H7 (cell line): ENCODE data around the gene AGMAT. TPM values are rescaled to one million over a fixed set of nuclear protein-coding genes. Genes with fewer than 3 reads are reported as not detected.
A peak's percentile ranks its signal among the peaks of the same experiment; 100 is the strongest.

Experiments
- DNase-seq: peaks from one replicate; pipeline ENCODE4 v3.0.0; 2012
- H3K27me3 ChIP-seq: 2 replicates; pipeline ENCODE4 v1.6.0; 2011; ENCODE audit warnings: mild to moderate bottlenecking, low read length; ENCODE audit not compliant: control insufficient read depth, insufficient read depth
- H3K36me3 ChIP-seq: replicated peaks from 2 replicates; pipeline ENCODE4 v1.5.1; 2011; ENCODE audit warnings: low read length; ENCODE audit not compliant: control insufficient read depth, insufficient read depth
- H3K4me3 ChIP-seq: 2 replicates; pipeline ENCODE4 v1.5.1; 2011; ENCODE audit warnings: low read depth, mild to moderate bottlenecking, control low read depth, low read length, moderate library complexity; ENCODE audit not compliant: insufficient read depth
- total RNA-seq: library from RNA; depleted of rRNA; stranded (reverse); fragments of >200 nt; shearing (Covaris generic); gene quantifications from 2 replicates; pipeline ENCODE4 v1.2.3, GENCODE V29; 2014

The AGMAT gene
- total RNA-seq, 1 experiment from 2014 or later = 6.9 TPM

DNA sequence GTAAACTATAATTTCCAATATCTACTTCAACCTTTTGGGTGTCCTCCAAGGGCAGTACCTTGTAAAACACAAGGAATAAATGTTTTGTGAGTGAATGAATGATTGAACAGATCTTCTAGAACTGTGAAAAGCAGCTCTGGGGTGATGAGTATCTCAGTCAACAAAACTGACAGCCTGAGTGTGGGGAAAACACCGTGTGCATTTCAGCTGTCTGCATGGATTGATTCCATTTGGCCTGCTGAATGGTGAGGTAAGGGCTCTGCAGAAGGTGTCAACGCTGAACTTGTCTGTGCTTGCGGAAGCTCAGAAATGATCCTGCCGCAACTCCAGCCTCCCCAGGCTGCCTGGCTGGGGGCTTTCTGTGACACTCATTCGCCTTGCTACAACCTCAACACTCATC, 7.4 kb upstream of the AGMAT start:
- DNase-seq = no peak
- H3K27me3 ChIP-seq = no peaks in the 10 kb centered on the region
- no peaks in the 10 kb centered on the region; the same call in 1 of the 2 replicates for H3K36me3 ChIP-seq
- no peak overlapping the region for H3K4me3 ChIP-seq

DNA sequence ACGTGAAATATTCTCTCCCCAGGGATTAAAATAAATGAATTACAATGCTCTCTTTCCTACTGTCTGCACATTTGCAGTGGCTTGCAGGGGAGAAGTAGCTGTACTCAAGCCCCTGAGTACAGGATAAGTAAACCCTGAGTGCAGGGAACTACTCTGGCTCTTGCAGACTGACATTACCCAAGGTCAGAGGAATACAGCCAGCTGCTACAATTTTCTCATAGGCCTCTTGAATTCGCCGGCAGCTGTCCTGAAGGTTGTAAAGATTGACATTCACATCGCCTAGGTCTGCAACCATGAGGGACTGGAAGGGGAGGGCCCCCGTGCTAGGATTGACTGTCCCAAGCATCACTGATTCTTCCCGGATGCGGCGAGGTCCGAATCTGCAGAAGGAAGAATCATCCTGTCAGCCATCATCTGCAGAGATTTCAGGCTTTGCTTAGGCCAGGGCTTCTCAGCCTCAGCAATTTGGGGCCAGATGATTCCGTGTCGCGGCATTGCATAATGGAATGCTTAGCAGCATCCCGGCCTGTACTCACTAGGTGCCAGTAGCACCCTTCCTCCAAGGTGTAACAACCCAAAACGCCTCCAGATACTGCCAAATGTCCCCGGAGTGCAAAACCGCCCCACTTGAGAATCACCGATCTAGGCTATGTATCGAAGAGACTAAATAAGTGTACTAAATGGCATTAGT, 1.7 kb downstream of the AGMAT start:
- DNase-seq = no peak
- no peak overlapping the region for H3K4me3 ChIP-seq
- peaks cover 2% of the 10 kb centered on the region; the same call in 1 of the 2 replicates for H3K27me3 ChIP-seq
- no peaks in the 10 kb centered on the region for H3K36me3 ChIP-seq

DNA sequence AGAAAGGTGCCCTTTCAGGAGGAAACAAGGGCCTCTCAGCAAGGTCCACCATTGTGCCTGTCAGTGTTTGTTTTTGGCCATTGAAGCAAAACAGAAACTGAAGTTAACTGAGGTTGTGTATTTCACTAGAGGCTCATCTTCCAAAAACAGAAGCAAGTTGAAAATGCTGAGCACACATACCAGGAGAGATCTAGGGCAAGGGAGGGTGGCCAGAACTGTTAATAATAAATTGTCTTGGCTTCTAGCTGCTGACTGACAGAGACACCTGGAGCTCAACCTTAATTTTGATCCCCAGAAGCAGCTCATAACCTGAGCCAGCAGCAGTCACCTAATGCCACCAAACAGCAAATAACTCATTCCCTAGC, 5.2 kb downstream of the AGMAT start:
- Histone ChIP-seq H3K27me3 (peaks cover 2% of the 10 kb centered on the region; the same call in 1 of the 2 replicates), H3K36me3 (no peaks in the 10 kb centered on the region), H3K4me3 (no peak overlapping the region)
- no peak for DNase-seq

DNA sequence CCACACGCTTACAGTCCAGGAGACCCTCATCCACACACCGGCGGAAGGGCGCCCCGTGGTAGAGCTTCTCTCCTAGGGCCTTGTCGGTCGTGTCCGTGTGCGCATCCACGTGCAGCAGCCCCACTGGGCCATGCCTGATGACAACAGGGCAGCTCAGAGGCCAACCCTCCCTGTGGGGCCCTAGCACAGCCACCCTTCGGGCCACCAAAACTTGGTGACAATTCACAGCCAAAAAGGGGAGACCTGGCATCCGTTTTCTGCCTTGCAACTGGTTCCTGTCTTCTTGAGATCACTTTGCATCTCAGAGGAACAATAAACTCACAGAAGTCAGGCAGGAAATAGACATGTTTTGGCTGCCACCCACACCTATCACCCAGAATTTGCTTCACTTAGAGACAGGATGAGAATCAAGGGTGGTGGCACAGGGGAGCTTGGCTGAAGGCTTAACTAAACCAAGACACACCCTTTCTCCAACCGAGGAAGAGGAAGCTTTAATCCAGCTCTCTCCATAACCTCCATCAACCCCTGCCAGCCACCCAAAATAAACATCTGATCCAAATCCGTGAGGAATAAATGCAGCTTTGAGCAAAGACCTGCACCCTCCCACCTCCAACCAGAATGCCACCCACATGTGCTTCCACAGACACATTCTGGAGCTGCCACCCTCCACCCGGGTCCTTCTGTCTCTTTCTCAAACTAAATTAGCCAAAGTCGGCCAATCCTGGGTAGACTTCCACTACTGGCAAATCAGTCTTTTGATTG, 5.7 kb downstream of the AGMAT start:
- H3K36me3 ChIP-seq = no peaks in the 10 kb centered on the region
- H3K4me3 ChIP-seq = no peak overlapping the region
- peak; percentile 25 for DNase-seq
- no peaks in the 10 kb centered on the region for H3K27me3 ChIP-seq

DNA sequence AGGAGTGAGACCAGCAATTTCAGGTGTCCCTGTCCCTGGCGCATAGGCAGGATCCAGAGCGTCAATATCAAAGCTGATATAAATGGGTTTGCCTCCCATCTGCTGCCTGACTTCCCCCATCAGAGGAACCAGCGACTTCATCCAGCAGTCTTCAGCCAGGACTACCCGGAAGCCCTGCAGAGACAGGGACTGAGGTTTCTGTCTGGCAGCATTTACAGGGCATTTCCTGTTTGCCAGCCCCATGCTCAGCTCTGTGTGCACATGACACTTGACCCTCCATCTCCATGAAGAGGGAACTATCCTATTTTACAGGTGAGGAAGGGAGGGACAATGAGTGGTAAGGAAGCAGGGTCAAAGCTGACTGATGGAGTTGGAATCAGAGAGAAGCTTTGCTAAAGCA, 7.2 kb downstream of the AGMAT start:
- no peak overlapping the region for H3K4me3 ChIP-seq
- H3K36me3 ChIP-seq = no peaks in the 10 kb centered on the region
- no peaks in the 10 kb centered on the region for H3K27me3 ChIP-seq
- no peak for DNase-seq

DNA sequence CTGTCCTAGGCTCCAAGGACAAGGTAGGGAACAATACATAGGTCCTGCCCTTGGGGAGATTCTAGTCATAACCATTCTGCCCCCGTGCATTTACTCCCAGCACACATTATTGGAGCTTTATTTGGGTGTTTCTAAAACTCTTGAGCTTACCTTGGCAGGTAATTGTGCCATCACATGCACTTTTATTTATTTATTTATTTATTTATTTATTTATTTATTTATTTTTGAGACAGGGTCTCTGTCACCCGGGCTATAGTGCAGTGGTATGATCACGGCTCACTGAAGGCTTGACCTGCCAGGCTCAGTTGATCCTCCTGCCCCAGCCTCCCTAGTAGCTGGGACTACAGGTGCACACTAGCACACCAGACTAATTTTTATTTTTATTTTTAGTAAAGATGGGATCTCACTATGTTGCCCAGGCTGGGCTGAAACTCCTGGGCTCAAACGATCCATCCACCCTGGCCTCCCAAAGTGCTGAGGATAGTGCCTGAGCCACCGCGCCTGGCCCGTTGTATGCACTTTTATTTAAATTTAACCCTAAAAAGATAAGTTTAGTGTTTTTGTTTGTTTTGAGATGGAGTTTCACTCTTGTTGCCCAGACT, 9.2 kb downstream of the AGMAT start:
- Histone ChIP-seq H3K27me3 (no peaks in the 10 kb centered on the region), H3K36me3 (no peaks in the 10 kb centered on the region; the same call in 1 of the 2 replicates), H3K4me3 (no peak overlapping the region)
- no peak for DNase-seq

DNA sequence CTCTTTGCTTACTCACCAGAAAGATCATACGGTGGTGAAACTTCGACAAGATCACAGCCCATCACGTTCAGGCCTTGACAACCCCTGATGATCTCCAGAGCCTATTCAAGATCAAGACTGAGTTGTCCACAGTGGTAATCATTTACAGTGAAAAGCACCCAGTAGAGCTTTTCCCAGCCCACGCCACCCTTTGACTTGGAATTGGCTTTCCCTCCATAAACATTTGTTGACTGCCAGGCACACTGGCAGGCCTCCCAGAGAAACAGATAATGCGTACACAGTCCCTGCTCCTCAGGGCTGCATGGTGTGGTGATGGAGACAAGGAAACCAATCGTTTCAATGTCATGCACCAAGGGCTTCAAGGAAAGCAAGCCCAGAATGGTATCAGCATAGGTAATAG, 10.1 kb downstream of the AGMAT start:
- H3K27me3 ChIP-seq = no peaks in the 10 kb centered on the region
- no peak overlapping the region for H3K4me3 ChIP-seq
- no peak for DNase-seq
- H3K36me3 ChIP-seq = peaks cover 3% of the 10 kb centered on the region

DNA sequence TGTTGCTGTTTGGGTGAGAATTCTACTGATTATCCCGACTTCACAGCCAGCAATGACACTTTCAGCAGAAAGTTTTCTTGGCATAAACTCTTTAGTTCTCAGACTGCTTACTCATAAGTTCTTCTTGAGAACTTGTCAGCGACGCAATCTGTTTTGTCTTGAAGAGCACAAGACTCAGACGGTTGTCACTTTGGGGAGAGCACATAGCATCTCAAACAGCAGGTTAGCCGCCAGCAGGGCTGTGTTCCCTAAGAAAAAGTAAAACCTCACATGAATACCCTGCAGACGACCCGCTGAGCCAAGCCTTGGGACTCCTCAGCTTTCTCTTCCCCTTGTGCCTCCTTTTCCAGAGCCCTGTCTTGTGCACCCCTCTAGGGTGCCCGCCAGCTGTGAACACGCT, 11.4 kb downstream of the AGMAT start:
- Histone ChIP-seq H3K27me3 (no peaks in the 10 kb centered on the region), H3K4me3 (no peak overlapping the region), H3K36me3 (peaks cover 6% of the 10 kb centered on the region)
- DNase-seq = no peak

DNA sequence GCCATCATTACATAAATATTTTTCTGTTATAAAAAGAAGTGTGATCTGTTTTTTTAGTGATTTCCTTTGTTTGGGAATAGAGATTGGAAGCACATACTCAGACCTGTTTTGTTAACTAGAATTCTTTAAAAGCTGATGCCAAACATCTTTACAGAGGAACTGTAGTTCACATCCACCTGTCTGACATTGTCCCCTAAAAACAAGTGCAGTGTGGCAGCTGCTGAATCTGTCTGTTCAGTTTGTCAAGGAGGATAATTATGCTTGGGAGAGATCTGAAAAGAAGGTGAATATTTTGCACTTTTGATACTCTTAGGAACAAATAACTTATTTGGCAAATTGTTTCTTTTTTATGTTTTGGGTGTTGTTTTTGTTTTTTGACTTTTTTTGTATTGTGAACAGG, 13.6 kb downstream of the AGMAT start:
- no peak overlapping the region for H3K4me3 ChIP-seq
- no peak for DNase-seq
- H3K36me3 ChIP-seq = peaks cover 20% of the 10 kb centered on the region
- H3K27me3 ChIP-seq = no peaks in the 10 kb centered on the region

DNA sequence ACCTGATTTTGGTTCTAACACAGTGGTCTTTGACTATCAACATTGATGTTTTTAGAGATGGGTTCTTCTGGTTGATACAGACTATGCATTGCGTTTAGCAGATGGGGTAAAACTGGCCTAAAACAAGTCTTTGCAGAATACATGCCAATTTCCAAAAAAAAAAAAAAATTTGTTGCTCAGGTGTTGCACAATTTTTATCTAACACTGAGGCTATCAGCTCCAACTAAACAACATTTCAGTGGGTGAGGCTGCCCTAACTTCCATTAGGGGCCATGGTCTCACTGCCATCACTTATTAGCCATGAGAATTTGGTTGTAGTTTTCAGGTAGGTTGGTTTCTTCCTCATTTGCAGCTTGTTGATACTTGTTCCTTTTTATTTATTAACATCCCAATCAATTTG, 14.0 kb downstream of the AGMAT start:
- H3K4me3 ChIP-seq = no peak overlapping the region
- peaks cover 24% of the 10 kb centered on the region for H3K36me3 ChIP-seq
- H3K27me3 ChIP-seq = no peaks in the 10 kb centered on the region
- DNase-seq = no peak

DNA sequence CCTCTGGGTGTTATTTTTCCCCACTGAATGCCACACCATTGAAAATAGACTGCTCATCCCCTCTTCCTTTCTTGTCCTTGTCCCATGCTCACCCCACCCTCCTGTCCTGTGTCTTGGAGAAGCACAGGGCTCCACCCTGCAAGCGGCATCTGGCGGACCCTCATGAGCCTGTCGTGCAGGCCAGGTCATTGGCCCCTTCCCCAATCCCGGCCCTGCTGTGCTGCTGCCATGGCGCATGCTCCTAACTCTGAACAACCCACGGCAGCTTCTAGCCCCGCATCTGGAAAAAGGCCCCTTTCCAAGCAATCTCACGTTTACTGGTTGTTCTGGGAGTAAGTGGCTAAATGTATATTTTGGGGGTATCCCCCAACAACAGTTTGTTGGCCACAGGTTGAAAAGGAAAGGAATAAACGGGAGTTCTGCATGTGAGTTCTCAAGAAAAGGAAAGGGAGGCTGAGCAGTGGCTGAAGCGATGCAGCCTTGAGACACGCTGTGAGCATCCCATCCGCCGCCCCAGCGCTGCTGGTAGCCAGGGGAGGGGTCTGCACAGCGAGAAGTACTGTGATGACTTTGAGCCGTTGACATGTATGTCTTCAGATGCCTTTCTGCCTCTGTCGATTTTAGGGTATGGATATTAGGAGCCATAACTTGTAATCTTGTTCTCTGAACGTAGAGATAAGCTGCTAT, 16.3 kb downstream of the AGMAT start:
- no peaks in the 10 kb centered on the region for H3K27me3 ChIP-seq
- no peak for DNase-seq
- no peak overlapping the region for H3K4me3 ChIP-seq
- peaks cover 33% of the 10 kb centered on the region for H3K36me3 ChIP-seq

DNA sequence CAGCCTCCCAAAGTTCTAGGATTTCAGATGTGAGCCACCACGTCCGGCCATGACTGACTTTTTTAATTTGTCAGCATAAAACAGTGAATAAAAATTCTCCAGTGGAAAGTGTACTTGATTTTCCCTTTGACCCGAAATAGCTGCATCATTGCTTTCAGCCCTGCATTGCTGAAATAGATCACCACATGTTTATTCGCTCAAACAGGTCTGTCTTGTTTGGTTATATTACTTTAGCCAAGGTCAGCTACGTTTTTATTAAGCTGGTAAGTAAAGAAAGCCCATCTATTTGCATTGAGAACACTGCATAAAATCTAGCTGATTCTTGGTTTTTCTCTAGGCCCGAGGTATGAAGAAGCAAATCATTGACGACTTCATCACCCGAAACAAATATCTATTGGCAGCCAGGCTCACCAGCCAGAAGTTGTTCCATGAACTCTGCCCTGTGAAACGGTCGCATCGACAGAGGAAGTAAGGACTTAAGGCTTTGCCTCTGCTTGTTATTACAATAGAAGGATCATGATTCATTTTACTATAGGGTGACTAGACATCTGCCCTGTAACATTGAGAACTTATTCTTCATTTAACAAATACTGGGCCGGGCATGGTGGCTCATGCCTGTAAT, 25.6 kb downstream of the AGMAT start:
- DNase-seq = no peak
- H3K27me3 ChIP-seq = no peaks in the 10 kb centered on the region
- H3K36me3 ChIP-seq = peaks cover 12% of the 10 kb centered on the region

DNA sequence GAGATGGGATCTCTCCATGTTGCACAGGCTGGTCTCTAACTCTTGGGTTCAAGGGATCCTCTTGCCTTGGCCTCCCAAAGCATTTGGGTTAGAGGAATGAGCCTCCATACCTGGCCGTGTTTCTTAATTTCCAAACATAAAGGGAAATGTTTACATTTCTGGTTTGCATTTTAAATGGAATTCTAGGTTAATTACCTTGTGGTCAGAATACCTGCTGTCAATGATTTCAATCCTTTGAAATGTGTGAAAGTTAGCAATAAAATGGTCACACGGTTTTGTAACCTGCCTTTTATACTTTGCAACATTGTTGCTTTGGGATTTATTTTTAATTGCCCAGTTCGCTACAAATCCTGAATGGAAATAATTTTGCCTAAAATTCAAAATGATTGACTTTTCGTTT, 26.3 kb downstream of the AGMAT start:
- peaks cover 8% of the 10 kb centered on the region for H3K36me3 ChIP-seq
- no peaks in the 10 kb centered on the region for H3K27me3 ChIP-seq
- H3K4me3 ChIP-seq = no peak overlapping the region
- no peak for DNase-seq

More for the DNA sequence above, 25.6 kb downstream of the AGMAT start:
- H3K4me3 ChIP-seq = no peak overlapping the region

DNA sequence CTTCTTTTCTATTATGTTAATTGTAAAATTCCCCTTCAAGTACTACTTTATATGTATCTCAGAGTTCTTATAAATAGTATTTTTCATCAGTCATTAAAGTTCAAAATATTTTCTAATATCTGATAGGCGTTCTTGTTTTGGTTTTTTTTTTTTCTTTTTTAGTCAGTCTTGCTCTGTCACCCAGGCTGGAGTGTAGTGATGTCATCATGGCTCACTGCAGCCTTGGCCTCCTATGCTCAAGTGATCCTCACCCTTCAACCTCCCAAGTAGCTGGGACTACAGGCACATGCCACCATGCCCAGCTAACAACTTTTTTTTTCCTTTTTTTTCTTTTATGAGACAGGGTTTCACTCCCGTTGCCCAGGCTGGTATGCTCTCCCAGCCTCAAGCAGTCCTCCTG, 27.3 kb downstream of the AGMAT start:
- H3K27me3 ChIP-seq = no peaks in the 10 kb centered on the region
- H3K4me3 ChIP-seq = no peak overlapping the region
- H3K36me3 ChIP-seq = peaks cover 6% of the 10 kb centered on the region
- DNase-seq = no peak
